PC-3 (cell line): ENCODE results near the gene OGA. TPM values are rescaled to one million over a fixed set of nuclear protein-coding genes. Genes with fewer than 3 reads are reported as not detected.

ENCODE experiments used
- ATAC-seq: fragments of 200-7000 bp; cut with Tn5 transposase; 2 replicates; pipeline ENCODE4 v1.9.1; 2020; ENCODE audit warnings: mild to moderate bottlenecking, moderate library complexity
- BruUV-seq: library from RNA; stranded (reverse); fragments of 400-500 nt; replicated peaks from 2 replicates; lab custom pipeline; 2021; lab: Mats Ljungman, UMichigan
- CTCF ChIA-PET: fragments of 300-600 bp; sonication (Branson Sonifier 250); formaldehyde crosslinking; loops from one replicate; lab custom pipeline; 2022; ENCODE audit warnings: antibody characterized with exemption; lab: Charles Lee
- POLR2A ChIA-PET: fragments of 300-600 bp; sonication (Branson Sonifier 250); formaldehyde crosslinking; loops from one replicate; lab custom pipeline; 2022; ENCODE audit warnings: antibody characterized with exemption; ENCODE audit not compliant: unreplicated experiment; lab: Charles Lee
- DNase-seq: peaks from one replicate; pipeline ENCODE4 v3.0.0-alpha.2; 2015
- H2AFZ ChIP-seq: fragments of 300-600 bp; sonication (generic); 2 replicates; pipeline ENCODE4 v1.6.0; 2016; ENCODE audit warnings: antibody characterized with exemption, low read length
- H3F3A ChIP-seq: fragments of 300-600 bp; sonication (generic); one replicate; pipeline ENCODE4 v1.6.0; 2017; ENCODE audit warnings: antibody characterized with exemption, low read length, control low read depth, mild to moderate bottlenecking; ENCODE audit not compliant: unreplicated experiment
- H3K27ac ChIP-seq: fragments of 300-600 bp; sonication (generic); 2 replicates; pipeline ENCODE4 v1.5.1; 2016; ENCODE audit warnings: mild to moderate bottlenecking, low read length
- H3K27me3 ChIP-seq: fragments of 300-600 bp; sonication (generic); 2 replicates; pipeline ENCODE4 v1.6.1; 2016; ENCODE audit warnings: low read length, mixed read lengths
- H3K36me3 ChIP-seq: fragments of 300-600 bp; sonication (generic); 2 replicates; pipeline ENCODE4 v1.6.1; 2016; ENCODE audit warnings: low read depth, mixed run types, low read length, mixed read lengths
- H3K4me1 ChIP-seq: fragments of 300-600 bp; sonication (generic); 2 replicates; pipeline ENCODE4 v1.5.1; 2016; ENCODE audit warnings: low read length; ENCODE audit not compliant: insufficient read depth
- H3K4me2 ChIP-seq: fragments of 300-600 bp; sonication (generic); 2 replicates; pipeline ENCODE4 v1.6.0; 2016; ENCODE audit warnings: low read length
- H3K4me3 ChIP-seq: fragments of 300-600 bp; sonication (generic); 2 replicates; pipeline ENCODE4 v1.5.1; 2016; ENCODE audit warnings: mild to moderate bottlenecking, low read length, mixed read lengths
- H3K79me2 ChIP-seq: fragments of 300-600 bp; sonication (generic); 2 replicates; pipeline ENCODE4 v1.6.1; 2017; ENCODE audit warnings: low read length, mixed read lengths
- H3K9ac ChIP-seq: fragments of 300-600 bp; sonication (generic); 2 replicates; pipeline ENCODE4 v1.6.0; 2016; ENCODE audit warnings: mild to moderate bottlenecking, low read length
- H3K9me2 ChIP-seq: fragments of 300-600 bp; sonication (generic); replicated peaks from 2 replicates; pipeline ENCODE4 v1.6.1; 2016; ENCODE audit warnings: mixed run types, low read length, mixed read lengths
- H3K9me3 ChIP-seq: fragments of 300-600 bp; sonication (generic); 2 replicates; pipeline ENCODE4 v1.6.1; 2016; ENCODE audit warnings: low read length, mixed read lengths
- H4K20me1 ChIP-seq: fragments of 300-600 bp; sonication (generic); 2 replicates; pipeline ENCODE4 v1.6.1; 2016; ENCODE audit warnings: low read length, mixed read lengths
- CTCF ChIP-seq: fragments of 300-600 bp; sonication (generic); conservative IDR thresholded peaks from 2 replicates; pipeline ENCODE4 v1.5.1; 2017; ENCODE audit warnings: antibody characterized with exemption, low read depth, mild to moderate bottlenecking, low read length
- EZH2 ChIP-seq: fragments of 300-600 bp; sonication (generic); IDR thresholded peaks from one replicate; pipeline ENCODE4 v1.6.1; 2017; ENCODE audit warnings: antibody characterized with exemption, mild to moderate bottlenecking, low read length; ENCODE audit not compliant: unreplicated experiment
- EZH2phosphoT487 ChIP-seq: fragments of 300-600 bp; sonication (generic); IDR thresholded peaks from 2 replicates; pipeline ENCODE4 v1.6.1; 2018; ENCODE audit warnings: mild to moderate bottlenecking, antibody characterized with exemption, low read length, borderline replicate concordance
- intact Hi-C: fragments of 100-400 bp; cut with micrococcal nuclease; formaldehyde crosslinking; loops from 2 replicates; pipeline ENCODE4 v1.9.0; 2023
- total RNA-seq: library from RNA; depleted of rRNA; stranded (reverse); fragments of >200 nt; gene quantifications from 2 replicates; pipeline ENCODE4 v1.2.3, GENCODE V29; 2014; rRNA removed

Gene OGA
- total RNA-seq, 1 experiment from 2014 or later = 42.7 TPM

- DNase-seq = no peak
- no peaks in the 10 kb centered on the region for H3F3A ChIP-seq
- POLR2A ChIA-PET = no interaction called here
- H3K4me3 ChIP-seq = no peak overlapping the region
- H3K9ac ChIP-seq = no peak overlapping the region
- ATAC-seq = no peak
- H3K36me3 ChIP-seq = no peaks in the 10 kb centered on the region
- H3K27ac ChIP-seq = no peak overlapping the region
- no peak for TF ChIP-seq EZH2phosphoT487
- no peak for TF ChIP-seq EZH2
- TF ChIP-seq CTCF = no peak
- H2AFZ ChIP-seq = no peak overlapping the region
- H3K9me3 ChIP-seq = no peaks in the 10 kb centered on the region
- H3K9me2 ChIP-seq = no peaks in the 10 kb centered on the region
- H4K20me1 ChIP-seq = no peaks in the 10 kb centered on the region
- H3K4me1 ChIP-seq = no peaks in the 10 kb centered on the region; the same call in 1 of the 2 replicates
- no peaks in the 10 kb centered on the region for H3K79me2 ChIP-seq
- H3K27me3 ChIP-seq = no peaks in the 10 kb centered on the region
- intact Hi-C loops = no loop called here
- CTCF ChIA-PET = no interaction called here
- no peak overlapping the region for H3K4me2 ChIP-seq
- BruUV-seq = no TSS peak
Measured at GRCh38 chr10:101736666-101737065, 81.6 kb downstream of the OGA start.

Other genes starting within 250 kb of the OGA start
- gene POLL, start 230.2 kb downstream of the OGA start, total RNA-seq = 10.9 and 13.1 TPM in 2 replicates
- 37.1 and 44.2 TPM in 2 replicates for gene DPCD, start 230.1 kb downstream of the OGA start, total RNA-seq
- 17.7 and 18.8 TPM in 2 replicates for gene FBXW4, start 123.3 kb downstream of the OGA start, total RNA-seq
- not detected in 2 replicates for gene FGF8, start 42.3 kb downstream of the OGA start, total RNA-seq
- gene NPM3, start 35.0 kb downstream of the OGA start, total RNA-seq = 117 and 128 TPM in 2 replicates
- gene KCNIP2, start 25.4 kb upstream of the OGA start, total RNA-seq = 0.46 and 1.5 TPM in 2 replicates
- 7.8 and 9.7 TPM in 2 replicates for gene ARMH3, start 237.7 kb upstream of the OGA start, total RNA-seq
- gene HPS6, start 246.9 kb upstream of the OGA start, total RNA-seq = 24.0 and 26.8 TPM in 2 replicates